ENCODE results near the gene ASB2. TPM values are rescaled to one million over a fixed set of nuclear protein-coding genes. Genes with fewer than 3 reads are reported as not detected.

ASB2 gene
- total and polyA plus RNA-seq, 8 donors = 2.0 to 199 (median 18.7) TPM

- Histone ChIP-seq H3K4me3 (no peak within 1 kb of the TSS), H3K9me3 (no peaks in the 10 kb centered on the region), H3K36me3 (no peaks in the 10 kb centered on the region), H3K4me1 (peaks cover 0 to 30% (median 11%) of the 10 kb centered on the region in 4 donors), H3K27me3 (peaks cover 0 to 27% (median 9%) of the 10 kb centered on the region in 3 donors), H3K27ac (peak within 1 kb of the TSS in 3 of 5 donors; percentile 66 to 84 (median 71))
- no peak for DNase-seq
- TF ChIP-seq CTCF (IDR thresholded peaks at IDR 0.05) (no peak), POLR2AphosphoS5 (IDR thresholded peaks at IDR 0.05) (no peak), EP300 (IDR thresholded peaks at IDR 0.05) (no peak), POLR2A (IDR thresholded peaks at IDR 0.05) (no peak)
- 64 to 77% (median 71%) methylated on average over 1 of the region's 1 CpG for WGBS, 5 donors
- intact Hi-C loops (cut with DNase I; ENCODE audit: low total_unique reads) = no loop called here
These were observed 20.7 kb upstream of the ASB2 start, which contains the start of gene CCDC197 for GRCh38 chr14:93997082-93997481. CCDC197 (plus strand) TSS chr14:93997301; CDS start chr14:93998132, 831 bp downstream.

- Histone ChIP-seq H3K4me1 (peaks cover 0 to 22% (median 5%) of the 10 kb centered on the region in 4 donors), H3K27me3 (peaks cover 0 to 18% (median 8%) of the 10 kb centered on the region in 3 donors), H3K36me3 (no peaks in the 10 kb centered on the region), H3K27ac (peak overlapping the region in 3 of 5 donors; percentile 66 to 84 (median 71)), H3K4me3 (no peak overlapping the region), H3K9me3 (no peaks in the 10 kb centered on the region)
- 47 to 65% (median 49%) methylated on average over 7 to 8 of the region's 8 CpGs for WGBS, 5 donors
- no peak for DNase-seq
- intact Hi-C loops (cut with DNase I; ENCODE audit: low total_unique reads) = no loop called here
- TF ChIP-seq POLR2A (IDR thresholded peaks at IDR 0.05) (no peak), EP300 (IDR thresholded peaks at IDR 0.05) (no peak), POLR2AphosphoS5 (IDR thresholded peaks at IDR 0.05) (no peak), CTCF (IDR thresholded peaks at IDR 0.05) (no peak)
These were observed 19.8 kb upstream of the ASB2 start for GRCh38 chr14:93996130-93996695.

GRCh38 chr14:93994919-93995682 is 18.7 kb upstream of the ASB2 start:
- Histone ChIP-seq H3K4me1 (peaks cover 0 to 21% (median 4%) of the 10 kb centered on the region in 4 donors), H3K36me3 (no peaks in the 10 kb centered on the region), H3K9me3 (no peaks in the 10 kb centered on the region), H3K4me3 (no peak overlapping the region), H3K27me3 (peaks cover 0 to 11% (median 5%) of the 10 kb centered on the region in 3 donors), H3K27ac (peak overlapping the region in 3 of 5 donors; percentile 66 to 84 (median 71))
- TF ChIP-seq CTCF (IDR thresholded peaks at IDR 0.05) = no peak
- peak in 2 of 3 donors; percentile 54 to 82 for TF ChIP-seq POLR2AphosphoS5 (IDR thresholded peaks at IDR 0.05)
- no peak for TF ChIP-seq POLR2A (IDR thresholded peaks at IDR 0.05)
- TF ChIP-seq EP300 (IDR thresholded peaks at IDR 0.05) = peak; percentile 62
- intact Hi-C loops (cut with DNase I; ENCODE audit: low total_unique reads) = no loop called here
- peak; percentile 38 to 51 for DNase-seq
- 36 to 59% (median 53%) methylated on average over 10 to 13 of the region's 13 CpGs for WGBS, 5 donors

- Histone ChIP-seq H3K27me3 (peaks cover 0 to 11% (median 5%) of the 10 kb centered on the region in 3 donors), H3K4me1 (peaks cover 0 to 21% (median 4%) of the 10 kb centered on the region in 4 donors), H3K36me3 (no peaks in the 10 kb centered on the region), H3K27ac (peak overlapping the region in 1 of 5 donors; percentile 84), H3K4me3 (no peak overlapping the region), H3K9me3 (no peaks in the 10 kb centered on the region)
- TF ChIP-seq POLR2AphosphoS5 (IDR thresholded peaks at IDR 0.05) (no peak), EP300 (IDR thresholded peaks at IDR 0.05) (no peak), POLR2A (IDR thresholded peaks at IDR 0.05) (no peak), CTCF (IDR thresholded peaks at IDR 0.05) (no peak)
- intact Hi-C loops (cut with DNase I; ENCODE audit: low total_unique reads) = no loop called here
- 75 to 88% (median 80%) methylated on average over 5 to 6 of the region's 6 CpGs for WGBS, 5 donors
- DNase-seq = no peak
These were observed 17.0 kb upstream of the ASB2 start for GRCh38 chr14:93993382-93993781.
